Calu3 (cell line): Measurements from ENCODE around the gene NPIPB2. TPM values are rescaled to one million over a fixed set of nuclear protein-coding genes. Genes with fewer than 3 reads are reported as not detected.
"Not testable (repeated sequence)": the region's sequence is repeated elsewhere in the genome, so short reads cannot be mapped to it uniquely, and the experiment has no call there.

Source experiments
- BruUV-seq: library from RNA; stranded (reverse); fragments of 400-500 nt; replicated peaks from 2 replicates; lab custom pipeline; 2021; lab: Mats Ljungman, UMichigan
- CTCF ChIA-PET: fragments of 300-600 bp; sonication (Branson Sonifier 250); formaldehyde crosslinking; loops from one replicate; lab custom pipeline; 2022; ENCODE audit warnings: antibody characterized with exemption; lab: Charles Lee
- DNase-seq: peaks from one replicate; pipeline ENCODE4 v3.0.0; 2022
- H3K27ac Mint-ChIP-seq: one replicate; pipeline ENCODE4 v1.8.0; 2022; ENCODE audit warnings: mixed read lengths; ENCODE audit not compliant: unreplicated experiment
- H3K27me3 Mint-ChIP-seq: one replicate; pipeline ENCODE4 v1.8.0; 2022; ENCODE audit warnings: mixed read lengths; ENCODE audit not compliant: unreplicated experiment
- H3K36me3 Mint-ChIP-seq: one replicate; pipeline ENCODE4 v1.8.0; 2022; ENCODE audit warnings: mild to moderate bottlenecking, moderate library complexity, mixed read lengths; ENCODE audit not compliant: insufficient read depth, unreplicated experiment
- H3K4me1 Mint-ChIP-seq: one replicate; pipeline ENCODE4 v1.8.0; 2022; ENCODE audit warnings: mild to moderate bottlenecking, low read depth, mixed read lengths; ENCODE audit not compliant: unreplicated experiment
- H3K4me3 Mint-ChIP-seq: one replicate; pipeline ENCODE4 v1.8.0; 2022; ENCODE audit warnings: mild to moderate bottlenecking, low read depth, moderate library complexity, mixed read lengths; ENCODE audit not compliant: unreplicated experiment
- H3K9me3 Mint-ChIP-seq: one replicate; pipeline ENCODE4 v1.8.0; 2022; ENCODE audit warnings: low read depth, mixed read lengths; ENCODE audit not compliant: unreplicated experiment
- intact Hi-C: fragments of 100-400 bp; cut with micrococcal nuclease; formaldehyde crosslinking; loops from one replicate; pipeline ENCODE4 v1.10.0; 2022; ENCODE audit not compliant: unreplicated experiment
- total RNA-seq: library from RNA; stranded (reverse); gene quantifications from 2 replicates; pipeline ENCODE4 v1.2.3, GENCODE V29; 2022
- TF ChIP-seq, protein P1 (sequence below): fragments of 200-600 bp; IDR thresholded peaks from one replicate; pipeline ENCODE4 v1.8.0; 2022; ENCODE audit warnings: antibody characterized with exemption; ENCODE audit not compliant: unreplicated experiment

NPIPB2 gene
- total RNA-seq, 1 experiment from 2014 or later, result 21.3 TPM

- DNase-seq, result no peak
- CTCF ChIA-PET, result interaction anchor here (1.2 kb wide), 1 partner anchor 90 kb away, joined by 8 read pairs; no protein-coding TSS in a partner anchor
- BruUV-seq, result no TSS peak
- peaks cover 40% of the 10 kb centered on the region for H3K36me3 Mint-ChIP-seq
- H3K4me1 Mint-ChIP-seq, result peaks cover 27% of the 10 kb centered on the region
- intact Hi-C loops, result no loop called here
- peak overlapping the region; percentile 98 for H3K4me3 Mint-ChIP-seq
- no peaks in the 10 kb centered on the region for H3K27me3 Mint-ChIP-seq
- no peaks in the 10 kb centered on the region for H3K9me3 Mint-ChIP-seq
- TF ChIP-seq, protein P1, sequence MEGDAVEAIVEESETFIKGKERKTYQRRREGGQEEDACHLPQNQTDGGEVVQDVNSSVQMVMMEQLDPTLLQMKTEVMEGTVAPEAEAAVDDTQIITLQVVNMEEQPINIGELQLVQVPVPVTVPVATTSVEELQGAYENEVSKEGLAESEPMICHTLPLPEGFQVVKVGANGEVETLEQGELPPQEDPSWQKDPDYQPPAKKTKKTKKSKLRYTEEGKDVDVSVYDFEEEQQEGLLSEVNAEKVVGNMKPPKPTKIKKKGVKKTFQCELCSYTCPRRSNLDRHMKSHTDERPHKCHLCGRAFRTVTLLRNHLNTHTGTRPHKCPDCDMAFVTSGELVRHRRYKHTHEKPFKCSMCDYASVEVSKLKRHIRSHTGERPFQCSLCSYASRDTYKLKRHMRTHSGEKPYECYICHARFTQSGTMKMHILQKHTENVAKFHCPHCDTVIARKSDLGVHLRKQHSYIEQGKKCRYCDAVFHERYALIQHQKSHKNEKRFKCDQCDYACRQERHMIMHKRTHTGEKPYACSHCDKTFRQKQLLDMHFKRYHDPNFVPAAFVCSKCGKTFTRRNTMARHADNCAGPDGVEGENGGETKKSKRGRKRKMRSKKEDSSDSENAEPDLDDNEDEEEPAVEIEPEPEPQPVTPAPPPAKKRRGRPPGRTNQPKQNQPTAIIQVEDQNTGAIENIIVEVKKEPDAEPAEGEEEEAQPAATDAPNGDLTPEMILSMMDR, result no peak
- peak overlapping the region; percentile 91 for H3K27ac Mint-ChIP-seq
Measured at GRCh38 chr16:11977376-11978041, 35.7 kb upstream of the NPIPB2 start.

DNA sequence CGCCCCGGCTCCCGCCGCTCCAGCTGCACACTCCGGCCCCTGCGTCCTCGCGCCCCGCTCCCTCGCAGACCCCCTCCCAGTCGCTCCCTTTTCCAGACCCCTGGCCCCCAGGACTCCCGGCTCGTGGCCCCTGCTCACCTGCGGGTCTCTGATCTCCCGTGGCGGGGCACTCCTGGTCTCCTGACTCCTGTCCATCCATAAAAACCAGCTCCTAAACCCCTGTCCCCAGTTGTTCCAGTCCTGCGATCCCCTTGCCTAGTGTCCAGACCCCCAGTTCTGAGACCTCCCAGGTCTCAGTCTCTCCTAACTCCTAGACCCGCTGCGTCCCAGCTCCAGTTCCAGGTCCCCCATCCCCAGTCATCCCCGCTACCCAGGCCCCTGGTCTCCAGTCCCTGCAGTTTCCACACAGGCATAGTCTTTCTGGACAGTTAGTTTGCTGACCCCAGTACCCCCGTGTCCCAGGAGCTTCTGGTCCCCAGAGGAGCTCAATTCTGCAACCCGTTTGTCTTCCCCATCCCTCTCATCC lies 35.1 kb upstream of the NPIPB2 start:
- DNase-seq, result no peak
- Mint-ChIP-seq H3K27me3 (no peaks in the 10 kb centered on the region), H3K4me1 (peaks cover 27% of the 10 kb centered on the region), H3K4me3 (peak overlapping the region; percentile 98), H3K9me3 (no peaks in the 10 kb centered on the region), H3K27ac (peak overlapping the region; percentile 91), H3K36me3 (peaks cover 40% of the 10 kb centered on the region)
- no TSS peak for BruUV-seq
- TF ChIP-seq, protein P1, result no peak
- CTCF ChIA-PET, result interaction anchor here (1.0 to 1.2 kb wide), 2 partner anchors 13 to 91 kb away, joined by 3 to 8 read pairs; no protein-coding TSS in a partner anchor
- intact Hi-C loops, result no loop called here

DNA sequence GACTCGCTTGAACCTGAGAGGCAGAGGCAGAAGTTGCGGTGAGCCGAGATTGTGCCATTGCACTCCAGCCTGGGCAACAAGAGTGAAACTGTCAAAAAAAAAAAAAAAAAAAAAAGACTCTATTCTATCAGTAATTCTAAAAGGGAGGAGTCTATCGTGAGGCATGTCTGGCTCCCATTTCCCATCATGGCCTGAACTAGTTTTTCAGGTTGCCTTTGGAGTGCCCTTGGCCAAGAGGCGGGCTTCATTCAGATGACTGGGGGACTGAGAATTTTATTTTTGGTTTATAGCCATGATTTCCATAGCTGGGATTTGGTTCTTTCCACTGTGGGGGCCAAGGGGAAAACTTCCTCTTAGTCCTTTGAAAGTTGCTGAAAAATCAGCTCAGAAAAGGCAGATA lies 31.2 kb upstream of the NPIPB2 start:
- H3K27ac Mint-ChIP-seq, result no peak overlapping the region
- CTCF ChIA-PET, result interaction anchor here (0.6 to 2.6 kb wide), 2 partner anchors 95 to 107 kb away, joined by 3 to 18 read pairs; no protein-coding TSS in a partner anchor
- no peaks in the 10 kb centered on the region for H3K9me3 Mint-ChIP-seq
- H3K36me3 Mint-ChIP-seq, result peaks cover 38% of the 10 kb centered on the region
- no peaks in the 10 kb centered on the region for H3K27me3 Mint-ChIP-seq
- intact Hi-C loops, result loop anchor here (2.0 kb wide), 1 partner anchor 96 kb away; no protein-coding TSS in a partner anchor
- peaks cover 24% of the 10 kb centered on the region for H3K4me1 Mint-ChIP-seq
- H3K4me3 Mint-ChIP-seq, result no peak overlapping the region
- BruUV-seq, result no TSS peak
- TF ChIP-seq, protein P1, result no peak
- DNase-seq, result no peak

GRCh38 chr16:11972128-11972527 lies 30.3 kb upstream of the NPIPB2 start:
- H3K27ac Mint-ChIP-seq, result no peak overlapping the region
- H3K27me3 Mint-ChIP-seq, result no peaks in the 10 kb centered on the region
- CTCF ChIA-PET, result interaction anchor here (0.7 to 2.6 kb wide), 3 partner anchors 96 to 574 kb away, joined by 4 to 18 read pairs (median 5); no protein-coding TSS in a partner anchor
- H3K4me3 Mint-ChIP-seq, result no peak overlapping the region
- TF ChIP-seq, protein P1, result peak; percentile 52
- H3K9me3 Mint-ChIP-seq, result no peaks in the 10 kb centered on the region
- no TSS peak for BruUV-seq
- peaks cover 15% of the 10 kb centered on the region for H3K4me1 Mint-ChIP-seq
- intact Hi-C loops, result loop anchor here (2.0 kb wide), 1 partner anchor 97 kb away; no protein-coding TSS in a partner anchor
- DNase-seq, result peak; percentile 38
- peaks cover 29% of the 10 kb centered on the region for H3K36me3 Mint-ChIP-seq

GRCh38 chr16:11970292-11970691 lies 28.4 kb upstream of the NPIPB2 start:
- H3K4me3 Mint-ChIP-seq, intact Hi-C loops, H3K9me3 Mint-ChIP-seq, H3K27ac Mint-ChIP-seq, CTCF ChIA-PET, H3K27me3 Mint-ChIP-seq, H3K4me1 Mint-ChIP-seq, DNase-seq, BruUV-seq: not testable (repeated sequence)
- H3K36me3 Mint-ChIP-seq, result peaks cover 11% of the 10 kb centered on the region
